ENCODE results near the gene UNC93B1. TPM values are rescaled to one million over a fixed set of nuclear protein-coding genes. Genes with fewer than 3 reads are reported as not detected.

UNC93B1 gene
- total RNA-seq, 2 experiments from 2014 or later, result 18.4 to 19.0 TPM

DNA sequence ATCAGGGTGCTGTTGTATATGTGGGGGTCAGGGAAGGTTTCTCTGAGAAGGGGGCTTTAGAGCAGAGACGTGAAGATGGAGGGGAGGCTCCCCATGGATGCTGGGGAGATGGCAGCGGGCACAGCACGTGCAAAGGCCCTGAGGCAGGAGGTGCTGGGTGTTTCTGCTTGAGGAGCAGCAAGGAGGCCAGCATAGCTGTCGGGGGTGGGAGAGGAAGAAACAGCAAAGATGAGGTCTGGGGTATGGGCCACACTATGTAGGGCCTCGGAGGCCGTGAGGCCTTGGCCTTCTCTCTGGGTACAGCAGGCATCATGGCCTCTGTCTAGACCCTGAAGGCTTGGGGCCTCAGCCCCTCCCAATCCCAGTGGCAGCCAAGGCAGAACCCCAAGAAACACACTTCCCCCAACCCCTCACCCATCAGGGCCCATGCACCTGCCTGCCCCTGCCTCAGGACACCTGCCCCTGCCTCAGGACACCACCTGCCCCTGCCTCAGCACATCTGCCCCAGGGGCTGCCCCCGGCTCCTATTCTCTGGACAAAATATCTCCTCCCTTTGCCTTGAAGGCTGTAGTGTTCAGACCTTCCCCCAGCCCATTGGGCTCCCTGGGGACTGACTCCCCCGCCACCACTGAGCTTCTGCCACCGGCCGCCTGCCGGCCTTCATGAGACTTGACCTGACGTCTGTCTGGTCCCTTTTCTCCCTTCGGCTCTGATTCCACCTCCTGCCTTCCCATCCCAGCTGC lies 12.4 kb upstream of the UNC93B1 start:
- Mint-ChIP-seq H3K27me3 (ENCODE audit: low read depth) (peaks cover 4% of the 10 kb centered on the region), H3K27ac (no peak overlapping the region)
- CTCF ChIA-PET, result interaction anchor here (0.7 kb wide), 1 partner anchor 190 kb away, joined by 4 read pairs; no protein-coding TSS in a partner anchor

DNA sequence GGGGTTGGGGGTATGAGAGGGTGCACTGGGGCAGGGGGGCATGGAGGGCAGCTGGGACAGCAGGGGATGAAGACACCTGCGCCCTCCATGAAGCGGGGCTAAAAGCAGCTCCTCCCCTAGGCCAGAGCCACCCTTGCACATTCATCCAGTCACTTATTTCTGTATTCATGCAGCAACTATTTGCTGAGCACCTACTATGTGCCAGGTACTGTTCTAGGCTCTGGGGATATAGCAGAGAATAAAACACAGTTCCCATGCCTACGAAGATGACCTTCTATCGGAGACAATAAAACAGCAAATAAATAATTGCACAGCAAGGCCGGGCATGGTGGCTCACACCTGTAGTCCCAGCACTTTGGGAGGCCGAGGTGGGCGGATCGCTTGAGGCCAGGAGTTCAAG lies 11.6 kb upstream of the UNC93B1 start:
- intact Hi-C loops (cut with micrococcal nuclease), result no loop called here
- Mint-ChIP-seq H3K9me3 (no peaks in the 10 kb centered on the region), H3K27ac (no peak overlapping the region), H3K27me3 (ENCODE audit: low read depth) (peaks cover 4% of the 10 kb centered on the region), H3K4me3 (no peak overlapping the region), H3K36me3 (ENCODE audit: low read depth) (no peaks in the 10 kb centered on the region), H3K4me1 (ENCODE audit: low read depth) (no peaks in the 10 kb centered on the region)
- CTCF ChIA-PET, result interaction anchor here (0.7 kb wide), 1 partner anchor 191 kb away, joined by 4 read pairs; no protein-coding TSS in a partner anchor
- DNase-seq, result no peak

More for the DNA sequence above, 12.4 kb upstream of the UNC93B1 start:
- no peaks in the 10 kb centered on the region for H3K9me3 Mint-ChIP-seq
- intact Hi-C loops (cut with micrococcal nuclease), result no loop called here
- DNase-seq, result no peak
- no peaks in the 10 kb centered on the region for H3K36me3 Mint-ChIP-seq (ENCODE audit: low read depth)
- no peaks in the 10 kb centered on the region for H3K4me1 Mint-ChIP-seq (ENCODE audit: low read depth)
- H3K4me3 Mint-ChIP-seq, result no peak overlapping the region

DNA sequence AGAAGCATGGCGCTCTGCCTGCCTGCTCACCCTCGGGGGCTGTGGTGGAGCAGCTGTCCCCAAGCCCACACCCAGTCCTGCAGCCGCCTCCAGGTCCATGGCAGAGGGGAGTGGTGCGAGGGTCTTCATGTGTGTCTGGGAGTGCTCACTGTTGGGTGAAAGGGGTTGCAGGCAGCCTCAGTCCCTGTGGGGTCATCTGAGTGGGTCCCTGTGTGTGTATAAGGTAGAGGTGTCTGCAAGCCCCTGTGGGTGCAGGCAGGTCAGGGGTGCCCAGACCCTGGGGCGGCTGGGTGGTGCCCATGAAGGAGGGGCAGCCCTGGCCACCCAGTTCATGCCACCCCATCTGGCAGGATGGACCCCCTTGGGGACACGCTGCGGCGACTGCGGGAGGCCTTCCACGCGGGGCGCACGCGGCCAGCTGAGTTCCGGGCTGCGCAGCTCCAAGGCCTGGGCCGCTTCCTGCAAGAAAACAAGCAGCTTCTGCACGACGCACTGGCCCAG lies 11.1 kb upstream of the UNC93B1 start:
- Mint-ChIP-seq H3K9me3 (no peaks in the 10 kb centered on the region), H3K27me3 (ENCODE audit: low read depth) (peaks cover 4% of the 10 kb centered on the region), H3K4me3 (no peak overlapping the region), H3K4me1 (ENCODE audit: low read depth) (no peaks in the 10 kb centered on the region), H3K27ac (no peak overlapping the region), H3K36me3 (ENCODE audit: low read depth) (no peaks in the 10 kb centered on the region)
- CTCF ChIA-PET, result no interaction called here
- DNase-seq, result no peak
- intact Hi-C loops (cut with micrococcal nuclease), result no loop called here

DNA sequence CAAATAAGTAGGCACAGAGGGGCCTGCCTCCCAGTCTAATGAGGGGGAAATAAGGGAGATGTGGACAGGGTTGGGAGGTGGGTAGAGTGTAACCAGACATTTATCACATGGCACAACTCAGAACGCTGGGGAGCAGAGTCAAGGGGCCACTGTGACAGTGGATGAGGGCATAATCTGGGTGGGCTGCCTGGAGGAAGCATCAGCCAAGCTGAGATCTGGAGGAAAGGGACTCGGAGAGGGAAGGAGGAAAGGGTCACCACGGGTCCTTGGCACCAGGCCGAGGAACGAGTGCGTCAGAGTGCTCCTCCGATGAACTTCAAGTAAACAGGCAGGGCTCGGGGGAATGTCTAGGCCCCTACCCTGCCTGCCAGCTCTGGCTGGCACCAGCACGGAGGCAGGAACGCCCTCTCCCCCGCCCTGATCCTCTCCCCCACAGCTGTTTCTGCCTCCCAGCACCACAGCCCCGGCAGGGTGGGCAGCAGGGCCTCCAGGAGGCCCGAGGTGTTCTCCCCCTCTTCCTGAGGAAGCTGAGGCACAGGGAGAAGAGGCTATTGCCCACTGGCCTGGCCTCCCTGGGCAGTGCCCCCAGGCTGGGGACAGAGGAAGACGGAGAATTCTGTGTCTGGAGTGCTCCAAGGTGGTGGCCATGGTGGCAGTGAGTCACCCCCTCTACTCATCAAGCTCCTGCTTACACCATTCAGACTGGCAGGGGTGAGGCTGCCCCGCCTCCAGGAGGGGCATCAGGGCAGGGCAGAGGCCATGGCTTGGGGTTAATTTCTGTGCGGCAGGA lies 10.5 kb upstream of the UNC93B1 start:
- DNase-seq, result no peak
- Mint-ChIP-seq H3K36me3 (ENCODE audit: low read depth) (no peaks in the 10 kb centered on the region), H3K9me3 (no peaks in the 10 kb centered on the region), H3K27ac (no peak overlapping the region), H3K4me1 (ENCODE audit: low read depth) (peaks cover 4% of the 10 kb centered on the region), H3K4me3 (no peak overlapping the region), H3K27me3 (ENCODE audit: low read depth) (peaks cover 4% of the 10 kb centered on the region)
- CTCF ChIA-PET, result no interaction called here
- intact Hi-C loops (cut with micrococcal nuclease), result no loop called here

DNA sequence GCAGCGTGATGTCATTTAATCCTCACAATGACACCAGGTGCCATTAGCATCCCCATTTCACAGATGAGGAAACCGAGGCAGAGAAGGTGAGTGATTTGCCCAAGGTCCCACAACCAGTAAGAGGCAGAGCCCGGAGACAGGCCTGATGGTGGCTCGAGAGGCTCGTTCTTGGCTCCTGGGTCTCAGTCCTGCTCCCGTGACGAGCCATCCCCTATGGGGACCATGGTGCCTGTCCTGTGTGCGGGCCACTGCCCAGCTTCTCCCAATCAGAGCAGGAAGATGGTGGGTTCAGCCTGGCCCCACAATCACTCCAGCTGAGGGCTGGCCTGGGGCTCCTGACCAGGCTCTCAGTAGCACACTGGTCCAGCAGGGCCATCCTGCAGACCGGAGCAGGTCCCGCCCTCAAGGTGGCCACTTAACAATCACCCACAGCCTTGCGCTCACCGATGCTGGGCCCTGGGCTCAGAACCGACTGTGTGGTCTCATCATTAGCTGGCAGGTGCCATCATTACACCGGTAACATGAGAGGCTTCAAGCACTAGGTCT lies 9.8 kb upstream of the UNC93B1 start:
- intact Hi-C loops (cut with micrococcal nuclease), result no loop called here
- Mint-ChIP-seq H3K27me3 (ENCODE audit: low read depth) (peaks cover 4% of the 10 kb centered on the region), H3K4me3 (no peak overlapping the region), H3K4me1 (ENCODE audit: low read depth) (peaks cover 10% of the 10 kb centered on the region), H3K36me3 (ENCODE audit: low read depth) (no peaks in the 10 kb centered on the region), H3K9me3 (no peaks in the 10 kb centered on the region), H3K27ac (no peak overlapping the region)
- DNase-seq, result no peak
- CTCF ChIA-PET, result no interaction called here

DNA sequence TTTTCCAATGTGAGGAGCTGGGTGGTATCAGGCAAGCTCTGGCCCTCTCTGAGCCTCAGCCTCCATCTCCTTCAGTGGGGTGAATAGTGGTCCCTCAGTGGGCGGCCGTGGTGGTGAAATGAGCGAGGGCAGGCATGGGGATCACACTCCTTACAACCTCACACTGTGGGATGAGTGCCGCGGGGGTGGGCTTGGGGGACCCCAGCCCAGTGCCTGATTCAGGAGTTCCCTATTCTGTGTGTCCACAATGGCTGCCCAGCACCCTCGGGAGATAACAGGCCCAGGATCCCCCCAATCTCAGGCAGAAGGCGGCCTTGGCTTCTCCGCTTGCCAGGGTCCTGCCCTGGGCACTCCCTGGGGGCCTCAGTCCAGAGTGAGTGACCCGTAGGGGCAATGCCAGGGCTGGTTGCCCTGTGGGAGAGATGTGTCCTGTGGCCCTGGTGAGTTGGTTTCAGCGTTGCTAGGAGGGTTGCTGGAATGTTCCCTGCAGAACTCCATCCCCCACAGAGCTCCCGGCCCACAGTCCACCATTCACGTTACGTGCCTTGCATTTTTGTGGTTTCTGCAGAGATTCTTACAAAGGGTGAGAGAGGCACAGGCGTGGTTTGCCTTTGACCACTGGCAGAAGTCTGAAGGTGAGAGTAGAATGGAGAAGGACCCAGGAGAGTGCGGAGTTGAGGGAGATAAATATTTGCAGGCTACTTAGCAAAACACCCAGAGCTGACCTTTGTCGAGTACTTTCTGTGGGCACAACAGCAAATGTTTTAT lies 9.1 kb upstream of the UNC93B1 start:
- Mint-ChIP-seq H3K27me3 (ENCODE audit: low read depth) (peaks cover 4% of the 10 kb centered on the region), H3K27ac (no peak overlapping the region), H3K4me3 (no peak overlapping the region), H3K36me3 (ENCODE audit: low read depth) (no peaks in the 10 kb centered on the region), H3K4me1 (ENCODE audit: low read depth) (peaks cover 10% of the 10 kb centered on the region), H3K9me3 (no peaks in the 10 kb centered on the region)
- DNase-seq, result no peak
- CTCF ChIA-PET, result no interaction called here
- intact Hi-C loops (cut with micrococcal nuclease), result no loop called here

DNA sequence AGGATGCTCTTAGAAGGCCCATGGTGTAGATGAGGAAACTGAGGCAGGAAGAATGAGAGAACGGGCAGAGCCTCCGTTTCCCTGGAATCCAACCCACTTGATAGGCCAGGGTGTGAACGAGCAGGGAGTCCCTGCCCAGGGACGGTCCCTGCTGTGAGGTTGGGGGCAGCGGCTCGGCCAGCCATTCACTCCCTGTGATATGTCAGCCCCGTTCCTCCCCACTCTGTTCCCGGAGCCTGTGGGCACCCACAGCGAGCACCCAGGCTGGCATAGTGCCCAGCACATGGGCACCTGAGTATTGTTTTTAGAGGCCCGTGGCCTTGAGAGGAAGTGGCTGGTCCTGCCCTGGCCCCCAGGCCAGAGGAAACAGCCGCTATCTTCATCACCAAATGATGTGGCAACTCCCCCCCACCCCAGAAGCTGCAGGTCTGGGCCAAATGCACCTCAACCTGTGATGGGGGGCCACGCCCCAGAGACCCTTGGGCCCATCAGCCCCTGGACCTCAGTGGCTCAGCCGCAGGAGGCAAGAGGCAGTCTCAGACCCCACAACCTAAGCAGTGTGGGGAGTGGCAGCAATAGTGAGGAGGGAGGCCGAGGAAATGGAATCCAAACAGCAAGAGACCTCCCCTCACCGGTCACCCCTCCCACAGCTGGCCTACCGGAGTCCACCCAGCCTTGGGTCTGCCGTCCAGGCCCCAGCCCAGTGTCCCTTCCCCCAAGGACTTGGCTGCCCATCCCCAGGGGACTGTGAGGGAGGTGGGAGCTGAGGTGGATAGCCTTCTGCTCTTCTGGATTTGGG lies 8.3 kb upstream of the UNC93B1 start:
- Mint-ChIP-seq H3K9me3 (no peaks in the 10 kb centered on the region), H3K27me3 (ENCODE audit: low read depth) (peaks cover 4% of the 10 kb centered on the region), H3K4me3 (no peak overlapping the region), H3K27ac (no peak overlapping the region), H3K36me3 (ENCODE audit: low read depth) (no peaks in the 10 kb centered on the region), H3K4me1 (ENCODE audit: low read depth) (peaks cover 10% of the 10 kb centered on the region)
- intact Hi-C loops (cut with micrococcal nuclease), result no loop called here
- DNase-seq, result no peak
- CTCF ChIA-PET, result no interaction called here

DNA sequence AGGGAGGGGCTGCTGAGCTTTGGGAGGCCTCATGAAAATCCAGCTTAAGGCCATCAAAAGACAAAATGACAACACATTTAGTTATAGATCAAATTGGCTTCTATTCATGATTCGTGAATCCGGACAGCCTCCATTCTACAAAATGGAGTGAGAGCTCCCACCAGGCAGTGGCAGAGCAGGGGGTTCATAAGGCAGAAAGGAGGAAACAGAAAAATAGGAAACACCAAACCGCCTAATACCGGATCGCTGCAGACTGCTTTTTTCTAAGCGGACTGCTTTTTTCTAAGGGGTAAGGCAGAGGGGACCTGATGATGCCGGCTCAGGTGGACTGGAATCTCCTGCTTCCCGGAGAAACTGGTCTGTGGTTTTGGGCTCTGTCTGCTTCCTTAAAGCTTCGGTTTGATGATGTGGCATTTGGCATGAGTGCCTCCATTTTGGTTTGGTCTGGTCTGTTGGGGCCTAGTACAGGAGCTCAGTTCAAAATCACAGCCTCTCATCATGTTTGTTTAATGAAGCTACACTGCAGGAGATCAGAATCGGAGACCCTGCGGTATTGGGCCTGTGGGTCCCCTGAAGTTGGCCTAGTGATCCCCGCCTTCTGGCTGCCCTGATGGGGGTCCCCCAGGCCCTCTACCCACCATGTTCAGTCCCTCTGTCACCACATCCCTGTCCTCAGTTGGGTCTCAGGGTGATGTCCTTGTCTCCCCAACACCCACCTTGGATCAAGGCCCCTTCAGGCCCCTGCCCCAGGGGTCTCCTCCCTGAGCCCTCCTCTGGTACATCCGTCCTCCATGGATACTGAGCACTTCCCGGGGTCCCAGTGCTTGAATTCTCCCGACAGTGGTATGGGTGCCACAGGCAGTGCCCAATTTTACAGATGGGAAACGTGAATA lies 7.4 kb upstream of the UNC93B1 start:
- Mint-ChIP-seq H3K27me3 (ENCODE audit: low read depth) (peaks cover 4% of the 10 kb centered on the region), H3K27ac (no peak overlapping the region), H3K4me1 (ENCODE audit: low read depth) (peaks cover 10% of the 10 kb centered on the region), H3K4me3 (no peak overlapping the region), H3K9me3 (no peaks in the 10 kb centered on the region), H3K36me3 (ENCODE audit: low read depth) (no peaks in the 10 kb centered on the region)
- CTCF ChIA-PET, result no interaction called here
- no peak for DNase-seq
- intact Hi-C loops (cut with micrococcal nuclease), result no loop called here

DNA sequence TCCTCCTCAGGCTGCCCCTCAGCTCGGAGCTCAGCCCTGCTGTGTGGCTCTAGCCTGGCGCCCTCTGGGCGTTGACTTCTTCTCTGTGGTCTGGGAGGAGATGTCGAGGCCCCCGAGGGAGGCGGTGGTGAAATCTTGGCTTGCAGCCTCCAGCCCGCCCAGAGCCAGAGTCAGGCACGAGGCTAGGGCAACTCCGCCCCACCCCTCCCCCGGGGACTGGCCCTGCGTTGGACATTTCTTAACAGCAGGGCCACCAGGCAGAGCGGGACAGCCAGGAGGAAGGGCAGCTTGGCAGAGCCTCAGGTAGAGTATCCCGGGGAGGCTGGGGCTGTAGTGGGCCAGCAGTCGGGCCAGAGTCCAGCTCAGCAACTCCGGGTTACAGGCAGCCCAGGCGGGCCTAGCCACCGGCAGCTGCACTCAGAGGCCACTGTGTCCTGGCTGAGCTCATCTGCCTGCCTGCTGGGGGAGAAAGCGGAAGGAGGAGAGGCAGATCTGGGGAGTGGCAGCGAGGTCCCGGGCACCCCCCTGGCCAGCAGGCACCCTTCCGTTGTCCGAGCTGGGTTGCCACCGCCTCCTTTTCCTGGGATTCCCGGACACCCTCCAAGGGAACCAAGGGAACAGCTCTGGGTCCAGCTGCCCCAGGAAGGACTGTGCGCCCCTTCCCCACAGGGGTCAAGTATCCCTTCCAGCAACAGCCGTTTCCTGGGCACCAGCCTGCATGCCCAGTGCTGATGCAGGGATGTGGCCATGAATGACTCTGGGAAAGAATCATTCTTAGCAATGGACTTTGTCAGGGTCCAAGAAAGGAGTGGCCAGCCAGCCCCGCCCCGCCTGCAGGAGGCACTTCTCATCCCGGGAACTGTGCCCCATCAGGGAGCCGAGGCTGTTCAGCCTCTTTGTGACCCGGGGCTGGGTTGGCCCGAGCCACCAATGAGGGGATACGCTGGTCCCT lies 6.5 kb upstream of the UNC93B1 start, which contains the start of gene ALDH3B1:
Gene ALDH3B1 (plus strand): TSS at position 238 of the 952 bp plus-strand sequence. CDS start 4,971 bp downstream, outside the sequence.
- Mint-ChIP-seq H3K4me1 (ENCODE audit: low read depth) (peaks cover 10% of the 10 kb centered on the region), H3K4me3 (no peak within 1 kb of the TSS), H3K9me3 (no peaks in the 10 kb centered on the region), H3K36me3 (ENCODE audit: low read depth) (no peaks in the 10 kb centered on the region), H3K27ac (no peak within 1 kb of the TSS), H3K27me3 (ENCODE audit: low read depth) (peaks cover 4% of the 10 kb centered on the region)
- intact Hi-C loops (cut with micrococcal nuclease), result no loop called here
- CTCF ChIA-PET, result no interaction called here
- no peak for DNase-seq

All from activated naive CD4-positive, alpha-beta T cell treated with anti-CD3 and anti-CD28 coated beads for 36 hours (primary cell).